IPS-20b (cell line): ENCODE measurements around the gene ZNF407.
"Not testable (repeated sequence)": the region's sequence is repeated elsewhere in the genome, so short reads cannot be mapped to it uniquely, and the experiment has no call there.

Experiments used
- H3K27ac ChIP-seq: one replicate; pipeline ENCODE4 v1.5.1; 2013; ENCODE audit warnings: low read length
- H3K27me3 ChIP-seq: 2 replicates; pipeline ENCODE4 v1.6.1; 2013; ENCODE audit warnings: mild to moderate bottlenecking, low read length, inconsistent platforms; ENCODE audit not compliant: insufficient read depth
- H3K36me3 ChIP-seq: 2 replicates; pipeline ENCODE4 v1.6.1; 2013; ENCODE audit warnings: low read depth, mild to moderate bottlenecking, inconsistent platforms, low read length, moderate library complexity; ENCODE audit not compliant: insufficient read depth
- H3K4me1 ChIP-seq: 2 replicates; pipeline ENCODE4 v1.6.1; 2013; ENCODE audit warnings: mild to moderate bottlenecking, control low read depth, inconsistent platforms, low read length, moderate library complexity; ENCODE audit not compliant: insufficient read depth
- H3K4me3 ChIP-seq: 2 replicates; pipeline ENCODE4 v1.5.1; 2013; ENCODE audit warnings: mild to moderate bottlenecking, low read length, inconsistent platforms
- H3K9ac ChIP-seq: 2 replicates; pipeline ENCODE4 v1.6.1; 2013; ENCODE audit warnings: low read depth, mild to moderate bottlenecking, inconsistent platforms, low read length, moderate library complexity
- H3K9me3 ChIP-seq: 2 replicates; pipeline ENCODE4 v1.6.1; 2013; ENCODE audit warnings: mild to moderate bottlenecking, low read depth, low read length, inconsistent platforms; ENCODE audit not compliant: insufficient read depth

Gene ZNF407

GRCh38 chr18:74565164-74565563 is 32.5 kb upstream of the ZNF407 start:
- H3K9me3 ChIP-seq = peaks cover 34% of the 10 kb centered on the region
- not testable (repeated sequence) for H3K9ac ChIP-seq, H3K4me1 ChIP-seq

GRCh38 chr18:74565993-74566392 is 31.7 kb upstream of the ZNF407 start:
- not testable (repeated sequence) for H3K9ac ChIP-seq, H3K27me3 ChIP-seq, H3K27ac ChIP-seq, H3K4me3 ChIP-seq, H3K4me1 ChIP-seq, H3K36me3 ChIP-seq
- peaks cover 34% of the 10 kb centered on the region for H3K9me3 ChIP-seq

More at GRCh38 chr18:74565164-74565563, 32.5 kb upstream of the ZNF407 start:
- not testable (repeated sequence) for H3K36me3 ChIP-seq, H3K27ac ChIP-seq, H3K27me3 ChIP-seq, H3K4me3 ChIP-seq

GRCh38 chr18:74567822-74568221 is 29.8 kb upstream of the ZNF407 start:
- Histone ChIP-seq H3K4me3 (no peak overlapping the region), H3K27me3 (no peaks in the 10 kb centered on the region), H3K36me3 (no peaks in the 10 kb centered on the region), H3K4me1 (no peaks in the 10 kb centered on the region), H3K9me3 (peaks cover 34% of the 10 kb centered on the region), H3K9ac (no peak overlapping the region), H3K27ac (no peak overlapping the region)

GRCh38 chr18:74569401-74569800 is 28.3 kb upstream of the ZNF407 start:
- Histone ChIP-seq H3K36me3 (no peaks in the 10 kb centered on the region), H3K9me3 (peaks cover 34% of the 10 kb centered on the region), H3K9ac (no peak overlapping the region), H3K4me1 (no peaks in the 10 kb centered on the region), H3K27me3 (no peaks in the 10 kb centered on the region), H3K4me3 (no peak overlapping the region), H3K27ac (no peak overlapping the region)

GRCh38 chr18:74570266-74570665 is 27.4 kb upstream of the ZNF407 start:
- H3K9me3 ChIP-seq = peaks cover 29% of the 10 kb centered on the region
- no peak overlapping the region for H3K4me3 ChIP-seq
- H3K27me3 ChIP-seq = no peaks in the 10 kb centered on the region
- no peak overlapping the region for H3K27ac ChIP-seq
- no peak overlapping the region for H3K9ac ChIP-seq
- no peaks in the 10 kb centered on the region for H3K36me3 ChIP-seq
- no peaks in the 10 kb centered on the region for H3K4me1 ChIP-seq

- no peaks in the 10 kb centered on the region for H3K4me1 ChIP-seq
- H3K4me3 ChIP-seq = no peak overlapping the region
Measured at GRCh38 chr18:74571895-74572680, 25.6 kb upstream of the ZNF407 start.

GRCh38 chr18:74573053-74573452 is 24.6 kb upstream of the ZNF407 start:
- peaks cover 2% of the 10 kb centered on the region; the same call in 1 of the 2 replicates for H3K9me3 ChIP-seq
- H3K36me3 ChIP-seq = no peaks in the 10 kb centered on the region
- H3K4me1 ChIP-seq = no peaks in the 10 kb centered on the region
- no peak overlapping the region for H3K27ac ChIP-seq
- no peak overlapping the region for H3K4me3 ChIP-seq
- H3K9ac ChIP-seq = no peak overlapping the region
- H3K27me3 ChIP-seq = no peaks in the 10 kb centered on the region

More at GRCh38 chr18:74571895-74572680, 25.6 kb upstream of the ZNF407 start:
- Histone ChIP-seq H3K36me3 (no peaks in the 10 kb centered on the region), H3K27ac (no peak overlapping the region), H3K27me3 (no peaks in the 10 kb centered on the region), H3K9me3 (peaks cover 12% of the 10 kb centered on the region; the same call in 1 of the 2 replicates), H3K9ac (no peak overlapping the region)

GRCh38 chr18:74574916-74575315 is 22.8 kb upstream of the ZNF407 start:
- no peak overlapping the region for H3K9ac ChIP-seq
- H3K9me3 ChIP-seq = no peaks in the 10 kb centered on the region
- no peaks in the 10 kb centered on the region for H3K36me3 ChIP-seq
- no peak overlapping the region for H3K4me3 ChIP-seq
- H3K27me3 ChIP-seq = no peaks in the 10 kb centered on the region
- no peaks in the 10 kb centered on the region for H3K4me1 ChIP-seq
- H3K27ac ChIP-seq = no peak overlapping the region

GRCh38 chr18:74577019-74577418 is 20.7 kb upstream of the ZNF407 start:
- no peak overlapping the region for H3K9ac ChIP-seq
- no peaks in the 10 kb centered on the region for H3K27me3 ChIP-seq
- no peaks in the 10 kb centered on the region for H3K9me3 ChIP-seq

GRCh38 chr18:74579496-74580065 is 18.1 kb upstream of the ZNF407 start:
- Histone ChIP-seq H3K27me3 (0 out of 2 replicates have a peak, but pooled peaks cover 5% of the 10 kb centered on the region), H3K36me3 (no peaks in the 10 kb centered on the region), H3K4me1 (no peaks in the 10 kb centered on the region; the same call in 1 of the 2 replicates), H3K4me3 (peak overlapping the region; percentile 38; the same call in 1 of the 2 replicates), H3K27ac (no peak overlapping the region), H3K9me3 (no peaks in the 10 kb centered on the region), H3K9ac (no peak overlapping the region)

More at GRCh38 chr18:74577019-74577418, 20.7 kb upstream of the ZNF407 start:
- no peaks in the 10 kb centered on the region; the same call in 1 of the 2 replicates for H3K4me1 ChIP-seq
- no peak overlapping the region for H3K4me3 ChIP-seq
- no peak overlapping the region for H3K27ac ChIP-seq
- no peaks in the 10 kb centered on the region for H3K36me3 ChIP-seq

- H3K9me3 ChIP-seq = no peaks in the 10 kb centered on the region
- no peak overlapping the region for H3K9ac ChIP-seq
- no peaks in the 10 kb centered on the region for H3K36me3 ChIP-seq
- H3K4me3 ChIP-seq = no peak overlapping the region
- H3K27me3 ChIP-seq = peaks cover 14% of the 10 kb centered on the region
- H3K4me1 ChIP-seq = no peaks in the 10 kb centered on the region; the same call in 1 of the 2 replicates
- H3K27ac ChIP-seq = no peak overlapping the region
Measured at GRCh38 chr18:74582642-74583041, 15.0 kb upstream of the ZNF407 start.

GRCh38 chr18:74587441-74587840 is 10.2 kb upstream of the ZNF407 start:
- Histone ChIP-seq H3K9ac (no peak overlapping the region), H3K36me3 (no peaks in the 10 kb centered on the region), H3K27me3 (peaks cover 27% of the 10 kb centered on the region), H3K9me3 (0 out of 2 replicates have a peak, but pooled peaks cover 3% of the 10 kb centered on the region), H3K4me1 (no peaks in the 10 kb centered on the region), H3K4me3 (no peak overlapping the region), H3K27ac (no peak overlapping the region)
